PC-9 (cell line): ENCODE results near the gene PSTPIP1.

Experiments
- EZH2 ChIP-seq: fragments of 200-600 bp; sonication (generic); IDR thresholded peaks from 2 replicates; pipeline ENCODE4 v1.8.0; 2017; ENCODE audit warnings: antibody characterized with exemption, low read depth
- TF ChIP-seq, protein P1 (sequence below): fragments of 200-600 bp; sonication (generic); conservative IDR thresholded peaks from 2 replicates; pipeline ENCODE4 v1.6.1; 2017; ENCODE audit warnings: mixed run types, antibody characterized with exemption, mild to moderate bottlenecking, moderate library complexity

- TF ChIP-seq, protein P1, sequence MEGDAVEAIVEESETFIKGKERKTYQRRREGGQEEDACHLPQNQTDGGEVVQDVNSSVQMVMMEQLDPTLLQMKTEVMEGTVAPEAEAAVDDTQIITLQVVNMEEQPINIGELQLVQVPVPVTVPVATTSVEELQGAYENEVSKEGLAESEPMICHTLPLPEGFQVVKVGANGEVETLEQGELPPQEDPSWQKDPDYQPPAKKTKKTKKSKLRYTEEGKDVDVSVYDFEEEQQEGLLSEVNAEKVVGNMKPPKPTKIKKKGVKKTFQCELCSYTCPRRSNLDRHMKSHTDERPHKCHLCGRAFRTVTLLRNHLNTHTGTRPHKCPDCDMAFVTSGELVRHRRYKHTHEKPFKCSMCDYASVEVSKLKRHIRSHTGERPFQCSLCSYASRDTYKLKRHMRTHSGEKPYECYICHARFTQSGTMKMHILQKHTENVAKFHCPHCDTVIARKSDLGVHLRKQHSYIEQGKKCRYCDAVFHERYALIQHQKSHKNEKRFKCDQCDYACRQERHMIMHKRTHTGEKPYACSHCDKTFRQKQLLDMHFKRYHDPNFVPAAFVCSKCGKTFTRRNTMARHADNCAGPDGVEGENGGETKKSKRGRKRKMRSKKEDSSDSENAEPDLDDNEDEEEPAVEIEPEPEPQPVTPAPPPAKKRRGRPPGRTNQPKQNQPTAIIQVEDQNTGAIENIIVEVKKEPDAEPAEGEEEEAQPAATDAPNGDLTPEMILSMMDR: no peak
- TF ChIP-seq EZH2: no peak
These were observed 15.5 kb upstream of the PSTPIP1 start for GRCh38 chr15:76979331-76979925.
